ENCODE measurements around the gene SH3RF3. TPM values are rescaled to one million over a fixed set of nuclear protein-coding genes. Genes with fewer than 3 reads are reported as not detected.

SH3RF3 gene
- total RNA-seq, 1 experiment from 2014 or later, result not detected

DNA sequence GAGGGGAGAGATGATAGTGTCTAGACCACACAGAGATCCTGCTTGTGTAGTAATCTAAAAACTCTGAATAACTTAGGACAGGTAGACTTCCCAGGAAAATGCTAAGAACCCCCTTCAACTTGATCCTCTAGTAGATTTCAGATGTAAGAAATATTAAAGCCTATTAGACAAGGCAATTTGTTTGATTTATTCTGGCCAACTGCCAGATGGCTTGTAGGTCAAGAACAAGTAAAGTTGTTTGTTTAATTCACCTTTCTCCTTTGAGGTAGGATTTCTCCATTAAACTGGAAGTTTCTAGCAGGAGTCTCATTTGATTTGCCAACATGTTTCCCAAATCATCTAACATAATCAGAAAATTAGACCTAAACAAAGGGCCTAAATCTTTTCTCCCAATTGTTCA, 48.6 kb downstream of the SH3RF3 start:
- ATAC-seq (no peak), DNase-seq (ENCODE audit: low read depth, low spot score) (no peak)
- ChIA-PET CTCF (no interaction called here), POLR2A (no interaction called here), RAD21 (ENCODE audit: low non-redundant PET in 1 of 2, low total read pairs in 2 of 2, uncharacterized antibody in 2 of 2, unreplicated experiment in 2 of 2) (no interaction called here)
- H3K9ac ChIP-seq (ENCODE audit: low read length), result no peak overlapping the region
- H3K36me3 ChIP-seq (ENCODE audit: control insufficient read depth in 1 of 2, insufficient read depth in 2 of 2, low read length in 2 of 2), result no peaks in the 10 kb centered on the region
- BruUV-seq (replicated peaks), result no TSS peak
- no peaks in the 10 kb centered on the region for H3K9me3 ChIP-seq (ENCODE audit: control insufficient read depth in 1 of 2, insufficient read depth in 1 of 2, low read depth in 1 of 2, low read length in 2 of 2)
- H3K27me3 ChIP-seq (ENCODE audit: insufficient read depth, low read length), result peaks cover 12% of the 10 kb centered on the region
- H3K27ac ChIP-seq (ENCODE audit: low read depth, low read length), result no peak overlapping the region
- no peak overlapping the region for H3K4me3 ChIP-seq (replicated peaks in 1 of 2; ENCODE audit: low read depth in 1 of 2, low read length in 2 of 2)
- no peak for TF ChIP-seq POLR2A (IDR thresholded peaks at IDR 0.05; ENCODE audit: borderline replicate concordance, extremely low read depth, insufficient read depth, insufficient read length)
- no peak overlapping the region for H3K4me2 ChIP-seq (ENCODE audit: low read length)
- H3K4me1 ChIP-seq (ENCODE audit: control insufficient read depth in 1 of 2, insufficient read depth in 2 of 2, low read length in 2 of 2), result no peaks in the 10 kb centered on the region
- intact Hi-C loops (cut with micrococcal nuclease), result no loop called here
- H3K79me2 ChIP-seq (ENCODE audit: insufficient read depth, low read length), result no peaks in the 10 kb centered on the region
- H4K20me1 ChIP-seq (ENCODE audit: insufficient read depth), result no peaks in the 10 kb centered on the region
- no peaks in the 10 kb centered on the region for H3K9me2 ChIP-seq (ENCODE audit: insufficient read depth)
- H2AFZ ChIP-seq (ENCODE audit: low read depth, low read length, poor library complexity, severe bottlenecking), result no peak overlapping the region

DNA sequence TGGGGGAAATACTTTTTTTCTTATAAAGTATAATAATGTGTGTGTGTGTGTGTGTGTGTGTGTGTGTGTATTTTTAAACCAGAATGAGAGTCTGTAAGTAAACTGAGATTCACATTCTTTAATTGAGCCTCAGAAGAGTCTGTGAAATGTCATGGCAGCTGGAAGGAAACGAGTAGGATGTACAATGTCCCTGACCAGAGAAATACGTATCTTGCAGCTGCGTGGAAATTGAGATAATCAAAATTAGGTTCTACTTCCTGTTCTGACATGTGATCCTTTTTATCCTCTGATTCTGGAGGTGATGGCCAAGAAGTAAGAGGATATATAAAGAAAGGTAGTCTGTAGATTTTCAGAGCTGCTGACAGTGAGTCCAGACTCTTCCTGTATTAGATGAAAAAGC, 50.0 kb downstream of the SH3RF3 start:
- POLR2A ChIA-PET, result no interaction called here
- Histone ChIP-seq H3K36me3 (ENCODE audit: control insufficient read depth in 1 of 2, insufficient read depth in 2 of 2, low read length in 2 of 2) (no peaks in the 10 kb centered on the region), H4K20me1 (ENCODE audit: insufficient read depth) (no peaks in the 10 kb centered on the region), H3K27me3 (ENCODE audit: insufficient read depth, low read length) (peaks cover 8% of the 10 kb centered on the region), H3K4me2 (ENCODE audit: low read length) (no peak overlapping the region), H3K4me1 (ENCODE audit: control insufficient read depth in 1 of 2, insufficient read depth in 2 of 2, low read length in 2 of 2) (no peaks in the 10 kb centered on the region), H3K79me2 (ENCODE audit: insufficient read depth, low read length) (no peaks in the 10 kb centered on the region), H3K9ac (ENCODE audit: low read length) (no peak overlapping the region), H3K9me2 (ENCODE audit: insufficient read depth) (no peaks in the 10 kb centered on the region), H2AFZ (ENCODE audit: low read depth, low read length, poor library complexity, severe bottlenecking) (no peak overlapping the region), H3K4me3 (replicated peaks in 1 of 2; ENCODE audit: low read depth in 1 of 2, low read length in 2 of 2) (no peak overlapping the region), H3K27ac (ENCODE audit: low read depth, low read length) (no peak overlapping the region), H3K9me3 (ENCODE audit: control insufficient read depth in 1 of 2, insufficient read depth in 1 of 2, low read depth in 1 of 2, low read length in 2 of 2) (no peaks in the 10 kb centered on the region)
- ATAC-seq (no peak), DNase-seq (ENCODE audit: low read depth, low spot score) (no peak)
- intact Hi-C loops (cut with micrococcal nuclease), result no loop called here
- CTCF ChIA-PET, result no interaction called here
- RAD21 ChIA-PET (ENCODE audit: low non-redundant PET in 1 of 2, low total read pairs in 2 of 2, uncharacterized antibody in 2 of 2, unreplicated experiment in 2 of 2), result no interaction called here
- no peak for TF ChIP-seq ZFX (IDR thresholded peaks at IDR 0.05)
- TF ChIP-seq EZH2phosphoT487 (IDR thresholded peaks at IDR 0.05; ENCODE audit: borderline replicate concordance), result no peak
- TF ChIP-seq, protein P1, sequence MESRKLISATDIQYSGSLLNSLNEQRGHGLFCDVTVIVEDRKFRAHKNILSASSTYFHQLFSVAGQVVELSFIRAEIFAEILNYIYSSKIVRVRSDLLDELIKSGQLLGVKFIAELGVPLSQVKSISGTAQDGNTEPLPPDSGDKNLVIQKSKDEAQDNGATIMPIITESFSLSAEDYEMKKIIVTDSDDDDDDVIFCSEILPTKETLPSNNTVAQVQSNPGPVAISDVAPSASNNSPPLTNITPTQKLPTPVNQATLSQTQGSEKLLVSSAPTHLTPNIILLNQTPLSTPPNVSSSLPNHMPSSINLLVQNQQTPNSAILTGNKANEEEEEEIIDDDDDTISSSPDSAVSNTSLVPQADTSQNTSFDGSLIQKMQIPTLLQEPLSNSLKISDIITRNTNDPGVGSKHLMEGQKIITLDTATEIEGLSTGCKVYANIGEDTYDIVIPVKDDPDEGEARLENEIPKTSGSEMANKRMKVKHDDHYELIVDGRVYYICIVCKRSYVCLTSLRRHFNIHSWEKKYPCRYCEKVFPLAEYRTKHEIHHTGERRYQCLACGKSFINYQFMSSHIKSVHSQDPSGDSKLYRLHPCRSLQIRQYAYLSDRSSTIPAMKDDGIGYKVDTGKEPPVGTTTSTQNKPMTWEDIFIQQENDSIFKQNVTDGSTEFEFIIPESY (IDR thresholded peaks at IDR 0.05; ENCODE audit: extremely low read depth, insufficient replicate concordance, low read length), result no peak
- TF ChIP-seq ELF1 (IDR thresholded peaks at IDR 0.05; ENCODE audit: borderline replicate concordance, low read depth), result no peak
- no peak for TF ChIP-seq CEBPB (IDR thresholded peaks at IDR 0.05; ENCODE audit: low read depth)
- no peak for TF ChIP-seq EGR1 (IDR thresholded peaks at IDR 0.05; ENCODE audit: low read depth)
- no TSS peak for BruUV-seq (replicated peaks)

Data from HCT116 (cell line).